T-helper 9 cell (primary cell): ENCODE measurements around the gene OPALIN.

Experiments
- DNase-seq: peaks from one replicate; pipeline ENCODE4 v3.0.0-alpha.2; 2020
- total RNA-seq, 2 donors: gene quantifications; one replicate each; lab custom pipeline; 2026; lab: John Stamatoyannopoulos, UW

OPALIN gene
- 0 reads per million in 2 donors for total RNA-seq

GRCh38 chr10:96358851-96359540, at the start of gene OPALIN:
TSS of gene OPALIN (minus strand) at chr10:96359002. CDS start at chr10:96358896, 106 bp downstream.
- no peak for DNase-seq

GRCh38 chr10:96408201-96408600, 49.4 kb upstream of the OPALIN start:
- no peak for DNase-seq

GRCh38 chr10:96407560-96408069, 48.8 kb upstream of the OPALIN start:
- DNase-seq: no peak

- DNase-seq: no peak
Observed at GRCh38 chr10:96406091-96406490, 47.3 kb upstream of the OPALIN start.

- no peak for DNase-seq
Observed at GRCh38 chr10:96402417-96403305, 43.9 kb upstream of the OPALIN start.

- DNase-seq: no peak
Observed at GRCh38 chr10:96401036-96401435, 42.2 kb upstream of the OPALIN start.

GRCh38 chr10:96400465-96400864, 41.7 kb upstream of the OPALIN start:
- DNase-seq: no peak

GRCh38 chr10:96397902-96398301, 39.1 kb upstream of the OPALIN start:
- DNase-seq: no peak

GRCh38 chr10:96395931-96396877, 37.4 kb upstream of the OPALIN start:
- peak; percentile 24 for DNase-seq

GRCh38 chr10:96390460-96390864, 31.7 kb upstream of the OPALIN start:
- no peak for DNase-seq

GRCh38 chr10:96389785-96390184, 31.0 kb upstream of the OPALIN start:
- no peak for DNase-seq

GRCh38 chr10:96387601-96388000, 28.8 kb upstream of the OPALIN start:
- DNase-seq: no peak

GRCh38 chr10:96387161-96387560, 28.4 kb upstream of the OPALIN start:
- no peak for DNase-seq

GRCh38 chr10:96384506-96384905, 25.7 kb upstream of the OPALIN start:
- DNase-seq: no peak

- no peak for DNase-seq
Observed at GRCh38 chr10:96380821-96381220, 22.0 kb upstream of the OPALIN start.

- DNase-seq: no peak
Observed at GRCh38 chr10:96379758-96380157, 21.0 kb upstream of the OPALIN start.

- no peak for DNase-seq
Observed at GRCh38 chr10:96378741-96379140, 19.9 kb upstream of the OPALIN start.

- DNase-seq: no peak
Observed at GRCh38 chr10:96377816-96378294, 19.1 kb upstream of the OPALIN start.

GRCh38 chr10:96376483-96376882, 17.7 kb upstream of the OPALIN start:
- DNase-seq: no peak

- peak; percentile 51 for DNase-seq
Observed at GRCh38 chr10:96374985-96375830, 16.4 kb upstream of the OPALIN start.

- no peak for DNase-seq
Observed at GRCh38 chr10:96374639-96374984, 15.8 kb upstream of the OPALIN start.

GRCh38 chr10:96374004-96374403, 15.2 kb upstream of the OPALIN start:
- DNase-seq: no peak
